Activated CD8-positive, alpha-beta T cell treated with anti-CD3 and anti-CD28 coated beads for 36 hours (primary cell): ENCODE data around the gene FAM186B. TPM values are rescaled to one million over a fixed set of nuclear protein-coding genes. Genes with fewer than 3 reads are reported as not detected.

ENCODE experiments used
- ATAC-seq: fragments of 200-7000 bp; cut with Tn5 transposase; one replicate; pipeline ENCODE4 v1.10.0; 2021; ENCODE audit warnings: mild to moderate bottlenecking, moderate library complexity
- CTCF ChIA-PET: fragments of 350-600 bp; sonication (Branson Sonifier 250); formaldehyde crosslinking; loops from one replicate; lab custom pipeline; 2021; ENCODE audit warnings: antibody characterized with exemption; lab: Charles Lee
- POLR2A ChIA-PET: fragments of 350-600 bp; sonication (Branson Sonifier 250); formaldehyde crosslinking; loops from one replicate; lab custom pipeline; 2021; ENCODE audit warnings: antibody characterized with exemption; lab: Charles Lee
- DNase-seq: peaks from one replicate; pipeline ENCODE4 v3.0.0-alpha.2; 2020
- H3K27ac Mint-ChIP-seq: one replicate; pipeline ENCODE4 v1.8.0; 2021; ENCODE audit warnings: mild to moderate bottlenecking, mixed read lengths
- H3K27me3 Mint-ChIP-seq: one replicate; pipeline ENCODE4 v1.8.0; 2021; ENCODE audit warnings: mixed read lengths
- H3K36me3 Mint-ChIP-seq: one replicate; pipeline ENCODE4 v1.8.0; 2021; ENCODE audit warnings: low read depth, mixed read lengths
- H3K4me1 Mint-ChIP-seq: one replicate; pipeline ENCODE4 v1.8.0; 2021; ENCODE audit warnings: low read depth, mixed read lengths
- H3K4me3 Mint-ChIP-seq: one replicate; pipeline ENCODE4 v1.8.0; 2021; ENCODE audit warnings: mild to moderate bottlenecking, moderate library complexity, mixed read lengths
- H3K9me3 Mint-ChIP-seq: one replicate; pipeline ENCODE4 v1.8.0; 2021; ENCODE audit warnings: mixed read lengths
- CTCF ChIP-seq: fragments of 200-600 bp; IDR thresholded peaks from one replicate; pipeline ENCODE4 v1.8.0; 2022; ENCODE audit warnings: antibody characterized with exemption, mild to moderate bottlenecking
- intact Hi-C: fragments of 100-400 bp; cut with micrococcal nuclease; formaldehyde crosslinking; loops from one replicate; pipeline ENCODE4 v1.10.0; 2022
- total RNA-seq, 2 experiments: library from RNA; stranded (reverse); gene quantifications; one replicate each; pipeline ENCODE4 v1.2.3, GENCODE V29; 2021

The FAM186B gene
- total RNA-seq, 2 experiments from 2014 or later: not detected

DNA sequence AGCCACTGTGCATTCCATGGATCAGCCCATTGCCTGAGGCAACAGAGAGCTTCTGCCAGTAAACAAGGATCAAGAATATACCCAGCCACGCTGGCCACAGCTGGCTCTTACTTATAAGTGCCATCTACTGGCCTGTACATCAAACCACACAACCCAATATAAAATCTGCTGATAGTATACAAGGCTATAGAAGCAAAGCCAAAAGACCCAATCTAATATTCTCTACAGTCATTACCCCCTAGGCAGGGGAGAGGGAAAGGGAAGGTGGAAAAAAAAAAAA lies 4.4 kb upstream of the FAM186B start:
- no peak for TF ChIP-seq CTCF
- DNase-seq: no peak
- ATAC-seq: no peak
- H3K4me3 Mint-ChIP-seq: no peak overlapping the region
- POLR2A ChIA-PET: interaction anchor here (0.7 kb wide), 1 partner anchor 12 kb away, joined by 3 read pairs; no protein-coding TSS in a partner anchor
- H3K36me3 Mint-ChIP-seq: no peaks in the 10 kb centered on the region
- intact Hi-C loops: no loop called here
- H3K27ac Mint-ChIP-seq: no peak overlapping the region
- CTCF ChIA-PET: interaction anchor here (1.6 to 3.1 kb wide), 2 partner anchors 13 to 29 kb away, joined by 5 to 8 read pairs; partner anchors contain the start of gene PRPF40B
- peaks cover 2% of the 10 kb centered on the region for H3K4me1 Mint-ChIP-seq
- H3K9me3 Mint-ChIP-seq: peaks cover 2% of the 10 kb centered on the region
- H3K27me3 Mint-ChIP-seq: peaks cover 16% of the 10 kb centered on the region

DNA sequence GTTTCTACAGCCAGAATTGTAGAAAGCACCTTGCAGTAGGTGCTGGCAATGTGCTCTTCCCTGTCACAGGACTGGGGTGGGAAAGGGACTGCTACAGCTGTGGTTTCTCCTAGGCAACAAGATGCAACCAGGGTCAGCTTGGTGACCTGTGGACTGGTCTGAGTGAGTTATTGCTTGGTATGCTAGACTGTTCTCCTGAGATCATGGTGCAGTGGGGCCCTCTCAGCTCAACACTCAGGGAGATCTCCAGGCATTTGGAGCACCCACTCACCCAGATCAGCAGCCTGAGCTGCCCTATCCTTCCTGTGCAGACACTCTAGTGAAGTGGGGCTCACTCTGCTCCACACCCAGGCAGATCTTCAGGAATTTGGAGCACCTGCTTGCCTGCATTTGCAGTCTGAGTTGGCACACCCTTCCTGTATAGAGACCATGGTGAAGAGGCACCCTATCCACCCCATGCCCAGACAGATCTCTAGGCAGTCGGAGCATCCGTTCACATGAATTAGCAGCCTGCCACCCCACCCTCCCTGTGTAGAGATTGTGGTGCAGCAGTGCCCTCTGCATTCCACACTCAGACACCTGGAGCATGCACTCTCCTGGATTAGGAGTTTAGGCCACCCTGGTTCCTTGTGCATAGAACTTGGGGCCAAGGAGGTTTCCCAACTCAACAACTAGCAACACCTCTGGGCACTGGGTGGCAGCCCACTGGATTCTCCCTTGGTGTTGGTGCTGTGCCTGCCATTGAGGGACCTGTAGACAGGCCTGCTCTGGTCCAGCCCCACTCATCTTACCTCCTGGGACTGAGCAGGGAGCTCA lies 3.8 kb upstream of the FAM186B start:
- Mint-ChIP-seq H3K4me3 (no peak overlapping the region), H3K36me3 (no peaks in the 10 kb centered on the region), H3K27me3 (peaks cover 13% of the 10 kb centered on the region), H3K27ac (no peak overlapping the region), H3K9me3 (peaks cover 2% of the 10 kb centered on the region), H3K4me1 (peaks cover 2% of the 10 kb centered on the region)
- ChIA-PET CTCF (interaction anchor here (0.6 to 3.1 kb wide), 3 partner anchors 13 to 87 kb away, joined by 3 to 8 read pairs (median 5); partner anchors contain the start of gene PRPF40B), POLR2A (interaction anchor here (0.7 kb wide), 1 partner anchor 13 kb away, joined by 3 read pairs; no protein-coding TSS in a partner anchor)
- TF ChIP-seq CTCF: no peak
- intact Hi-C loops: no loop called here
- no peak for ATAC-seq
- no peak for DNase-seq

- no peak for TF ChIP-seq CTCF
- peaks cover 4% of the 10 kb centered on the region for H3K27me3 Mint-ChIP-seq
- H3K36me3 Mint-ChIP-seq: no peaks in the 10 kb centered on the region
- no peak overlapping the region for H3K27ac Mint-ChIP-seq
- POLR2A ChIA-PET: interaction anchor here (1.0 to 1.4 kb wide), 2 partner anchors 18 to 34 kb away, joined by 3 to 4 read pairs; no protein-coding TSS in a partner anchor
- DNase-seq (no peak), ATAC-seq (no peak)
- intact Hi-C loops: no loop called here
- no peak overlapping the region for H3K4me3 Mint-ChIP-seq
- CTCF ChIA-PET: interaction anchor here (1.3 to 2.8 kb wide), 3 partner anchors 19 to 51 kb away, joined by 3 to 16 read pairs (median 3); no protein-coding TSS in a partner anchor
- H3K9me3 Mint-ChIP-seq: no peaks in the 10 kb centered on the region
- peaks cover 2% of the 10 kb centered on the region for H3K4me1 Mint-ChIP-seq
Measured at GRCh38 chr12:49604856-49605255, 583 bp downstream of the FAM186B start.

DNA sequence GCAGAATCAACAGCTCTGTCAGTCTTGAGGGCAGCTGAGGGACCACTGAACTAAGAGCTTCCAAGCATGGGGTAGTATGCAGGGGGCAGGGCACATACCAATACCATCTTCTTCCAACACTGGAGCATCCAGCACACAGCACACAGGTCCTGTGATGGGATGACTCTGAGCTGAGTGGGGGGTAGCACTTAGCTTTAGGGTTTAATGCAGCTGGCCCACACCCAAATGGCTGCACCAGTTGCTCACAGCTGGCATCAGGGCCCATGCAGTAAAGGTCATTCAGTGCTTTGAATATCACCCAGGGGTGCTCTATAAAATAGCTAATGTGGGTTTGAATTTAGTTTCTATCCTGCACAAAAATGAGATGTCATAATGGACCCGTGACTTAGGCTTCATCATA lies 1.7 kb downstream of the FAM186B start:
- TF ChIP-seq CTCF: no peak
- Mint-ChIP-seq H3K27me3 (peaks cover 1% of the 10 kb centered on the region), H3K36me3 (no peaks in the 10 kb centered on the region), H3K27ac (no peak overlapping the region), H3K9me3 (no peaks in the 10 kb centered on the region), H3K4me1 (peaks cover 2% of the 10 kb centered on the region), H3K4me3 (no peak overlapping the region)
- intact Hi-C loops: no loop called here
- CTCF ChIA-PET: interaction anchor here (1.3 to 2.8 kb wide), 4 partner anchors 10 to 50 kb away, joined by 3 to 16 read pairs (median 4); no protein-coding TSS in a partner anchor
- DNase-seq (no peak), ATAC-seq (no peak)
- POLR2A ChIA-PET: no interaction called here

- no peak overlapping the region for H3K27ac Mint-ChIP-seq
- ATAC-seq: no peak
- intact Hi-C loops: no loop called here
Measured at GRCh38 chr12:49599961-49600360, 5.5 kb downstream of the FAM186B start.

More at GRCh38 chr12:49599961-49600360, 5.5 kb downstream of the FAM186B start:
- DNase-seq: no peak
- TF ChIP-seq CTCF: no peak
- Mint-ChIP-seq H3K9me3 (no peaks in the 10 kb centered on the region), H3K27me3 (no peaks in the 10 kb centered on the region), H3K4me3 (no peak overlapping the region), H3K4me1 (peaks cover 2% of the 10 kb centered on the region), H3K36me3 (no peaks in the 10 kb centered on the region)
- ChIA-PET CTCF (interaction anchor here (1.1 to 1.3 kb wide), 2 partner anchors 22 to 47 kb away, joined by 3 read pairs; no protein-coding TSS in a partner anchor), POLR2A (no interaction called here)
